Neutrophil (primary cell): ENCODE results near the gene PSAT1.
A peak's percentile ranks its signal among the peaks of the same experiment; 100 is the strongest.

Experiments used
- H3K27ac ChIP-seq: fragments of 200-600 bp; sonication (generic); 2 replicates; pipeline ENCODE4 v1.5.1; 2016; ENCODE audit warnings: mild to moderate bottlenecking, moderate library complexity
- H3K27me3 ChIP-seq: fragments of 200-600 bp; sonication (generic); 2 replicates; pipeline ENCODE4 v1.6.0; 2016; ENCODE audit warnings: mild to moderate bottlenecking
- H3K36me3 ChIP-seq: fragments of 200-600 bp; sonication (generic); 2 replicates; pipeline ENCODE4 v1.5.1; 2017
- H3K4me1 ChIP-seq, 2 experiments: fragments of 200-600 bp in 1 of 2; sonication (generic) in 1 of 2; 1 replicate in 1 of 2; 2 replicates in 1 of 2; pipeline versions ENCODE4 v1.5.1 to v1.6.1; 2013 to 2016; ENCODE audit warnings: low read depth in 1 of 2, low read length in 1 of 2, mild to moderate bottlenecking in 1 of 2, moderate library complexity in 1 of 2; ENCODE audit not compliant: control insufficient read depth in 1 of 2, insufficient read depth in 1 of 2
- H3K4me3 ChIP-seq, 2 experiments: fragments of 200-600 bp in 1 of 2; sonication (generic) in 1 of 2; 1 replicate in 1 of 2; 2 replicates in 1 of 2; pipeline ENCODE4 v1.5.1; 2013 to 2016; ENCODE audit warnings: low read depth in 1 of 2, low read length in 1 of 2, mild to moderate bottlenecking in 1 of 2, moderate library complexity in 1 of 2
- H3K9me3 ChIP-seq: fragments of 200-600 bp; sonication (generic); 2 replicates; pipeline ENCODE4 v1.5.1; 2016
- TF ChIP-seq, protein P1 (sequence below): fragments of 200-600 bp; sonication (generic); IDR thresholded peaks from 2 replicates; pipeline ENCODE4 v1.5.1; 2016; ENCODE audit warnings: antibody characterized with exemption

Gene PSAT1

DNA sequence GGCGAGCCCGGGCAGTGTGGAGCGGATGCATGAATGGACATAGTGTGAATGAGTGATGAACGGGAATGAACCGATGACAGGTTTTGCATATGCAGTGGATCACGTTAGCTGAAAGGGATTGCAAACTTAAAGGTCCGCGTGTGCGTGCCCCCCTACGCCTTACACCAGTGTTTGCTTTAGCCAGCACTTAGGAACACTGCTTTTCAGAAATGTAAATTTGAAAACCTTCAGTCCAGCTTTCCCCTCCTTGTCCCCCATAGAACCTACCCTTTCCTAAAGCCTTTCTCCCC lies 692 bp downstream of the PSAT1 start:
- TF ChIP-seq, protein P1, sequence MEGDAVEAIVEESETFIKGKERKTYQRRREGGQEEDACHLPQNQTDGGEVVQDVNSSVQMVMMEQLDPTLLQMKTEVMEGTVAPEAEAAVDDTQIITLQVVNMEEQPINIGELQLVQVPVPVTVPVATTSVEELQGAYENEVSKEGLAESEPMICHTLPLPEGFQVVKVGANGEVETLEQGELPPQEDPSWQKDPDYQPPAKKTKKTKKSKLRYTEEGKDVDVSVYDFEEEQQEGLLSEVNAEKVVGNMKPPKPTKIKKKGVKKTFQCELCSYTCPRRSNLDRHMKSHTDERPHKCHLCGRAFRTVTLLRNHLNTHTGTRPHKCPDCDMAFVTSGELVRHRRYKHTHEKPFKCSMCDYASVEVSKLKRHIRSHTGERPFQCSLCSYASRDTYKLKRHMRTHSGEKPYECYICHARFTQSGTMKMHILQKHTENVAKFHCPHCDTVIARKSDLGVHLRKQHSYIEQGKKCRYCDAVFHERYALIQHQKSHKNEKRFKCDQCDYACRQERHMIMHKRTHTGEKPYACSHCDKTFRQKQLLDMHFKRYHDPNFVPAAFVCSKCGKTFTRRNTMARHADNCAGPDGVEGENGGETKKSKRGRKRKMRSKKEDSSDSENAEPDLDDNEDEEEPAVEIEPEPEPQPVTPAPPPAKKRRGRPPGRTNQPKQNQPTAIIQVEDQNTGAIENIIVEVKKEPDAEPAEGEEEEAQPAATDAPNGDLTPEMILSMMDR = no peak
- Histone ChIP-seq H3K9me3 (no peaks in the 10 kb centered on the region), H3K27me3 (peaks cover 40% of the 10 kb centered on the region), H3K27ac (no peak overlapping the region), H3K4me3 (peak overlapping the region; percentile 65 to 74), H3K36me3 (no peaks in the 10 kb centered on the region), H3K4me1 (peaks cover 24 to 27% of the 10 kb centered on the region in 2 experiments)

DNA sequence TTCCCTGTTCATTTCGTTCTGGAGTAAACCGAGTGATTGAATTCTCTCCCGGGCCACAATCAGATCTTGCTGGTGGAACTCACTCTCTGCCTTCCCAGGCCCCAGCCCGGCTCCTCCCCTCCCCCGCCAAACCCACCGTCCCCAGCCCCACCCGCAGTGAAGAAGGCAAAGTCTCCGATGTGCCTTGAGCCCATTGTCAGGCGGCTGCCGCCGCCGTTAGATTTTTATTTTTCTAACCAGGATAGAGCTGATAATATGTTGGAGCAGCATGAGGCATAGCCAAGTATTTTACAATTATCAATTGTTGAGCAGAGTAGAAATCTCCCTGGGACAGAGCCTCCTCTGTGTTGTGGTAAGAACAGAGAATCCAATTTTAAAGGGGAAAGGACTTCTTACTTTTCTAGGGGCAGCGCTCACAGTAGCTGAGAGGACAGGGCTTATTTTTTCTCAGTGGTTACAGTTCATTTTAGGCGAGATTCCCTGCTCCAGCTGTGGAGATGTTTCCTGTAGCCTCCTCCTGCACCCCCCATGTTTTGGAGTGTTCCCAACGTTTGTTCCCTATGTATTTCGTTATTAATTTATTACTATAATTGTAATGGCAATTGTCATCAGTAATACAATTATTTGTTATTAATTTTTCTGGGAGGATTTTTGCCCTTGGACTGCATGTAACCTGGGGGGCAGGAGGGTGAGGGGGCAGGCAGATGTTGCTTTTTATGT lies 1.3 kb downstream of the PSAT1 start:
- Histone ChIP-seq H3K36me3 (no peaks in the 10 kb centered on the region), H3K27me3 (peaks cover 38% of the 10 kb centered on the region), H3K4me1 (peaks cover 24 to 27% of the 10 kb centered on the region in 2 experiments), H3K27ac (no peak overlapping the region), H3K9me3 (no peaks in the 10 kb centered on the region), H3K4me3 (peak overlapping the region; percentile 65 to 74)
- TF ChIP-seq, protein P1 = no peak

DNA sequence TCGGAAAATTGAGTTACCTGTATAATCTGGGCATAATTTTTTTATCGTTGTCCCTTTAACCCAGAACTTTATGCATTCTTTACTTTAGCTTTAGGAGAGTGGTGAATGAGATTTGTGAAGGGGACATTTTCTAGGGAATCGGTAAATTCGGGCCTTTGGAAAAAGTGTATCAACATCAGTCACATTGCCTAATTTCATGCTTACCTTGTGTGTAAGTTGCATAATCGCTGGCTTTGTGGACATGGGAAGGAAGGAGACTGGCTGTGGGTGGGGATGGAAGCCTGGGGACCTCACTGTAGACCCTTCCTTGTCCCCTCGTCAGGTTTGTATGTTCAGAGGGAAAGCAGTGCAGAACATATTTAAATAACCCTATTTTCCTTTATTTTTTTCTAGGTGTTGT lies 3.3 kb downstream of the PSAT1 start:
- Histone ChIP-seq H3K27ac (no peak overlapping the region), H3K9me3 (no peaks in the 10 kb centered on the region), H3K36me3 (no peaks in the 10 kb centered on the region), H3K4me3 (no peak overlapping the region), H3K27me3 (peaks cover 38% of the 10 kb centered on the region), H3K4me1 (peaks cover 31 to 34% of the 10 kb centered on the region in 2 experiments)
- TF ChIP-seq, protein P1 = no peak

DNA sequence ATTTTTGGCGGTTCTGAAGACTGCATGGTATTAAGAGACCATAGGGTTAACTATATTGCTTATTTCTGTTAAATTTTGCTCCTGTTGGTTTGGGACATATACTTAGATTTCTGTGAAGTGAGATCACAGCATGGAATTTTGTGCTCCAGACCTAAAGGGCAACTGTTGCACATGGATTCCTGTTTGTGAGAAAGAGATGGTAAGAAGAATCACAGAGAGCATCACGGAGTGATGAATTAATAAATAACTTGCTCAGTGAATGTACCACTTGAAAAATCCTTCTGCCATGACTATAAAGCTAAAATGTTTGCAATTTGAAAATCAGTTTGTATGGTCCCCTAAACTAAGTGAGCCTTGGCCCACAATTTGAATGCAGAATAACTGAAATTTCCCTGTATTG lies 4.5 kb downstream of the PSAT1 start:
- Histone ChIP-seq H3K27ac (no peak overlapping the region), H3K4me3 (no peak overlapping the region), H3K4me1 (peaks cover 24 to 29% of the 10 kb centered on the region in 2 experiments), H3K36me3 (peaks cover 5% of the 10 kb centered on the region), H3K27me3 (peaks cover 27% of the 10 kb centered on the region), H3K9me3 (no peaks in the 10 kb centered on the region)
- TF ChIP-seq, protein P1 = no peak

DNA sequence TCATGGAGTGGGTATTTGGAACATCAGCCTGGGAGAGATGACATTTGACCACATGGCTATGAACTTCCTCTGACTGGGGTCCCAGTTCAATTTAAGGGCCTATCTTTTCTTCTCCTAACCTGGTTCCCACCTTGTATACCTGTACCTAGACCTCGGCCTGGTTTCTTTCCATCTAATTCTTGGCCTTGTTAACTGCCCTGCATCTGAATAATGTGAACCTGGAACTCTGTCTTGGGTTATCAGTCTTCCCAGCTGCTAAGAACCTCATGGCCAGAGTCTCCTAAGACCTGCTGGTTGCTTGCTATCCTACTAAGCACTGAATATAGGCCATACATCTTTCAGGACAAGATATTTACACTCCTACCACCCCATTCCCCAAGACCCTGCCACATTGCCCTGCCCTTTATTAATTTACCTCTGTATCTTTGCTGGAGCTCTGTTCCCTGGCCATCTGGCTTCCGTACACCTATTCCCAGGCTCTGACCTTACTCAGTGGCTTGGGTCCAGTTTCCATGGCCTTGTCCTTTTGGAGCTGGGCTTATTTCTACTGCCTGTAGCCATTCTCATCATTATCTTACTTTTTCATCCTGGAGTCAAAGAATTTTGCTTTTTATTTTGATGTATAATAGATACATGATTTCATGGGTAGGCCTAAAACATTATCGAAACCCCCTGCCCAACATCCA lies 6.6 kb downstream of the PSAT1 start:
- TF ChIP-seq, protein P1 = no peak
- Histone ChIP-seq H3K27ac (no peak overlapping the region), H3K4me3 (no peak overlapping the region), H3K4me1 (peaks cover 11 to 12% of the 10 kb centered on the region in 2 experiments), H3K36me3 (peaks cover 8% of the 10 kb centered on the region), H3K9me3 (no peaks in the 10 kb centered on the region), H3K27me3 (peaks cover 6% of the 10 kb centered on the region)
